HG02970 (cell line): ENCODE data around the gene PRR14.
A peak's percentile ranks its signal among the peaks of the same experiment; 100 is the strongest.

ENCODE experiments used
- ATAC-seq: cut with Tn5 transposase; IDR thresholded peaks from one replicate; pipeline ENCODE4 v1.9.1; 2021; ENCODE audit warnings: mild to moderate bottlenecking, moderate library complexity, moderate number of reproducible peaks; ENCODE audit not compliant: unreplicated experiment, low FRiP score

PRR14 gene

DNA sequence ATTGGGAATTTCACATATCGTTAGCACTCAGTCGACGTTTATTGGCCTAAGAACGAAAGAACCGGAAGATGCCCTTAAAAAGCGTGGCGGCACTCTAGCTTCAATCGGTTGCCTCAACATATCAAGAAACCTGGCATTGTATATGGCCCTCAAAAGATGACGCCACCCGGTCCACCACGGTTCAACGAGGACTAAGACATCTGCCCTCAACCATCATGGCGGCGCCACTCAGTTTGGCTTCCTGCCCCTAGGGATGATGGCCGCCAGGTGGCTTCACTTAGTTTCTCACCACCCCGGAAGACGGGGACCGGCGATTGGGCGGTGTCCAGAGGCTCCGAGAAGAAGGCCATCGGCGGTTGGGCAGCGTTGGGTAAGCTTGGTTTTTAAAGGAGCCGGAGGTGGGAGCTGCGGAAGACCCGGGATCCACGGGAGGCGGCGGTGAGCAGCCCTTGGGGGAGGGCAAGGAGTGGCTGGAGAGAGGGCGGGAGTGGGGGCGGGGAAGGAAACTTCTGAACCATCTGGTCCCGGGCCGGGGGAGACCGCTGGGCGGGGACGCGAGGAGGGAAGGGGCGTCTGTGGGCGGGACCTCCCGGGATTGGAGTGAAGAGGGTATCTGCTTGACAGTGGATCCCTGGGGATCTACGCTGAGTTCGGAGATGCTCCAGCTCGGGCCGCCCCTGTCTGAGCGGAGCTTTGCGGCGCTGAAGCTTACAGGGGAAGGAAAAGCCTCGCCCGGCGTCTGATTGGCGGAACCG is at the start of gene PRR14:
Gene PRR14, plus strand, starts transcription at position 592 of the 755 bp plus-strand sequence. CDS start 686 bp downstream, outside the sequence.
- ATAC-seq: peak; percentile 57

DNA sequence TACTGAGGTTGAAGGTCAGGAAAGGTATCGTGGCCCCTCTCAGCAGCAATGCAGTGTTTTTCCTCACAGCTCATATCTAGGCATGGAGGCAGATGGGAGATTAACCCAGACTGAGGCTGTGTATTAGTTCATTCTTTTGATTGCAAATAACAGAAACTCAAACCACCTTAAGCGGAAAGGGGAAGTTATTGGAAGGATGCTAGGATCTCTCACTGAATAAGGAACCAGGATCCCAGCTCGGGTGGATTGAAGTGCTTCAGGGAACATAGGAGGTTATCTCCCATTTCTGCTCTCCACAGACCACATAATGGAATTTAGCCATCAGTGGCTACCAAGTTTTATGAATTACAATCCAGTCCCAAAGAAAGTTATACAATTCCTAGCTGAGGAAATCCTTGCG is 48.8 kb upstream of the PRR14 start:
- no peak for ATAC-seq

- ATAC-seq: no peak
Measured at GRCh38 chr16:30602616-30603277, 48.0 kb upstream of the PRR14 start.

DNA sequence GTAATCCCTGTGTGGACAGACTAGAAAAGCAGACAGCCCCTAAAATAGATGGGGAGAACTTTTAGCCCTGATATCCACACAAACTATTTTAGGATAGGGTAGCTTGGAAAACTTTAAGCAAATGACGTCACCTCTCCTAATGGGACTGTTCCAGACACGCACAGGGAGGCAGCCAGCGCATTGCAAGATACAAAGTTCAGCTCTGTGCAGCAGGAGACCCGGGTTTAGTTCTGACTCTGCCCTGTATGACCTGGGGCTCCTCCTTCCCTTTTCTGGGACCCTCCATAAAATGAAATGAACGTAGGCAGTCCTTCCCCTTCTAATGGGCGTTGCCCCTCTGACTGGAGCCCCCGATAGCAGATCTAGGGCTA is 46.8 kb upstream of the PRR14 start:
- no peak for ATAC-seq

DNA sequence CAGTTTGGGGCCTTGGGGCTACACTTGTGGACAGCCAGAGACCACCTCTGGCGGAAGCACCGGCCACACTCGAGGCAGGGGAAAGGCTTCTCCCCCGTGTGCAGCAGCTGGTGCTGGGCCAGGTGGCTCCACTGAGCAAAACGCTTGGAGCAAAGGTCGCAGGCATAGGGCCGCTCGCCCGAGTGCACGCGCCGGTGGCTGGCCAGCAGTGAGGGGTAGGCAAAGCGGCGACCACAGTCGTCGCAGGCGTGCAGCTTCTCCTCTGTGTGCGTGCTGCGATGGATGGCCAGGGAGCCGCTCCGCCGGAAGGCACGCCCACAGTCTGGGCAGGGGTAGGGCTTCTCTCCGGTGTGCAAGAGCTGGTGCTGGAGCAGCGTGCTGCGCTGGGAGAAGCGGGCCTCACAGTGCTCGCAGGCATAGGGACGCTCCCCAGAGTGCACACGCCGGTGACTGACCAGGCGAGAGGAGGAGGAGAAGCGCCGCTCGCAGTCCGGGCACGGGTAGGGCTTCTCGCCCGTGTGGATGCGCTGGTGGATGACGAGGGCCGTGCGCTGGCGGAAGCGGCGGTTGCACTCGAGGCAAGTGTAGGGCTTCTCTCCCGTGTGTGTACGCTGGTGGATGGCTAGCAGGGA is 46.3 kb upstream of the PRR14 start:
- ATAC-seq: no peak

DNA sequence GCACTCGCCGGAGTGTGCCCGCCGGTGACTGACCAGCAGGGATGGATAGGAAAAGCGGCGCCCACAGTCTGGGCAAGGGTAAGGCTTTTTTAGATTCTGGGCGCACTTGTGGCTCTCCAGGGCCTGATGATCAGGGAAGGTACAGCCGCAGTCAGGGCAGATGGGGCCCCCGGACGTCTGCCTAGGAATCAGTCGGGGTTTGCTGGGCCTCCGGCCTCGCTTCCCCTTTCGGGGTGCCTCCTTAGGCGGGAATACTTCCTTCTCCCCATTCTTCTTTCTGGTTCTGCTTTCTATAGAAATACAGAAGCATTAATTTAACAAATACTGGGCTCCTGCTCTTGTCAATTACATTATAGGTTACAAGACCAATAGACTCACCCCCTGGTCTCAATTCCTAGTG is 45.6 kb upstream of the PRR14 start:
- no peak for ATAC-seq

DNA sequence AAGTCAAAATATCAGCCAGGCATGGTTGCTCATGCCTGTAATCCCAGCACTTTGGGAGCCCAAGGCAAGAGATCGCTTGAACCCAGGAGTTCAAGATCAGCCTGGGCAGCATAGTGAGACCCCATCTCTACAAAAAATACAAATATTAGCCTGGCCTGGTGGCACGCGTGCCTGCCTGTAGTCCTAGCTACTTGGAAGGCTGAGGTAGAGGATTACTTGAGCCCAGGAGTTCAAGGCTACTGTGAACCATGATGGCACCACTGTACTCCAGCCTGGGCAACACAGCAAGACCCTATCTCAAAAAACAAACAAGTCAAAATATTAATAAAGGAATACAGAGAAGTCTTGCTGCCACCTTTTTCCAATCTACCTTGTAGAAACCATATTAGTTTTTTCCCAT is 44.8 kb upstream of the PRR14 start:
- ATAC-seq: no peak

DNA sequence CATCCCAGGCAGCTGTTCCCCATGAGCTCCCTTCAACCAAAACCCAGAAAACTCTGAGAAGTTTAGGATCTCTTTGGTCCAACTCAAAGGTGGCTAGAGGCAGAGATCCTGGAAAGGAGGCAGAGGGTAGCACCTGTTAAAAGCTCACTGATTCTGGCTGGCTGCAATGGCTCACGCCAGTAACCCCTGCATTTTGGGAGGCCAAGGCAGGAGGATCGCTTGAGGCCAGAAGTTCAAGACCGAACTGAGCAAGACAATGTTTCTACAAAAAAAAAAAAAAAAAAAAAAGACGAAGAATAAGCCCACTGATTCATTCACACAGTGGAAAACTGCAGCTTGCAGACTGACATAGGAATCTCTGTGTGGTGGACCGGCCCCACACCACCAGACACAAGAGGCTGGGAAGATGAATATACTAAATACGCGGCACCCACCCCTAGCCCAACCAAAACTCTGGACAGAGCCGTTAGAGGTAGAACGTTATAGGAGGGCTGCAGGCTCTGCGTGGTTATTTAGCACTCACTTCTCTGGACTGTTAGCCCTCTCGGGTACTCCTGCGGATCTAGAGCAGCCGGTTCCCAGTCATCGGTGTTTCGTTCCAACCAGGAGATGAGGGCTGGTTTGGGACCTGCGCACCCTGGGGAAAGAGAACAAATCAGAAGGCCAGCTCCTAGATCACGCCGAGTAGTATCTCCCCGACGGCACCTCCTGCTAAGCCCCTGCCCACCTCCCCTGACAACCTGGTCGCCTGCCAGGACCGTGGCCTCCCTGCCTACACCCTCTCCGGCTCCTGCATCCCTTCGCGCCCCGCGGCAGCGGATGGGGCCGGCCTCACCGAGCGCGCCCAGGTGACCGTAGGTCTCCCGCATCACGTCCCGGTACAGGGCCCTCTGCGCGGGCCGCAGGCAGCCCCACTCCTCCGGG is 41.5 kb upstream of the PRR14 start:
- ATAC-seq: no peak

GRCh38 chr16:30609926-30610839 is 40.6 kb upstream of the PRR14 start, which contains the start of gene ZNF689:
Gene ZNF689, minus strand, starts transcription at chr16:30610389. Its CDS starts 348 bp downstream, at chr16:30610041.
- ATAC-seq: peak; percentile 73

GRCh38 chr16:30615358-30616091 is 35.2 kb upstream of the PRR14 start:
- ATAC-seq: no peak

DNA sequence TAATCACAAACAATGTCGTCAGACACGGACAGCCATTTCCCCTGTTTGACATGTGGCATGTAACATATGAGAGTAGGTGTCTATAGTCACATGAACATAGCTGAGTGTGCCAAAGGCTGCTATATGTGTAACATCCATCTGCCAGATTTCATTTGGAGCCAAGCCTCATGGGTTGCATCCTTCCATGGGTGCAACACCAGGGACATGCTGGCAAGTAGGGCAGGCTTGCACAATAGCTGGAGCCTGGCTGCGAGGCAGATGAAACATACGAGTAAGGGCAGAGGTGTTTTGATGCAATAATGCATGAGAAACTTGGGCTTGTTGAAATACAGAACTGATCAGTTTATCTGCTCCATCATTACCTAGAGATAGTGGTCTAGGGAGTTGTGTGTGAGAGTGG is 31.6 kb upstream of the PRR14 start:
- ATAC-seq: no peak

DNA sequence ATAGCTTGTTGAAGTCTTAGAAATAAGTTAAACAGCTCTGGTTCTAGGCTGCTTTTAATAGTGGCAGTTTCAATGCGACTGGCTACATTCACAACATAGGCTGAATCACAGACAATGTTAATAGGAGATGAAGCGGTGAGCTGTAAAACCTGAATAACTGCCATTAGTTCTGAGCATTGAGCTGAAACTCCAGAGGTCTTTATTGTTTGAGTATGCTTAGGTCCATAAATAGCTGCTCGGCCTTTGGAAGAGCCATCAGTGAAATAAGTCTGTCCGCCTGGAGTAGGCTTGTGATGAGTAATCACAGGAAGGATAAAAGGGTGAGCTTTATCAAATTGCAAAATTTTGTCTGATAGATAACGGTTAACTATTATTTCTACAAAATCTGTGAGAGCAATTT is 31.1 kb upstream of the PRR14 start:
- no peak for ATAC-seq

GRCh38 chr16:30620169-30620568 is 30.6 kb upstream of the PRR14 start:
- ATAC-seq: no peak

DNA sequence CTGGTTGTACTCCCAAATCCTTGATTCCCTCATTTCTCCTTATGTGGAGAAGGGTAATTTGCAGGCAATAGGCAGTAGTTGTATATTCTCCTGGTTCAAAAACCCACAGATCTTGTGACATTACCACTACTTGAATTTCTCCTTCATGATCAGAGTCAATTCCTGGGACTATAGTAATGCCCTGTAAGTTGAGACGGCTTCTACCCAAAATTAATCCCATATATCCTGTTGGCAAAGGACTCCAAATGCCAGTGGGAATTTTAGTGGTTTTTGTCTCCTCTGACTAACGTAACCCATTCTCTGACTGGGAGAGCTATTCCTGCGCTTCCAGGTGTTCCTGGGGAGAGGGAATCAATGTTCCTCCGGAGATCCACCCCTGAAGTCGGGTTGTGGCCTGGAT is 29.0 kb upstream of the PRR14 start:
- ATAC-seq: no peak

- ATAC-seq: no peak
Measured at GRCh38 chr16:30622455-30623032, 28.2 kb upstream of the PRR14 start.

DNA sequence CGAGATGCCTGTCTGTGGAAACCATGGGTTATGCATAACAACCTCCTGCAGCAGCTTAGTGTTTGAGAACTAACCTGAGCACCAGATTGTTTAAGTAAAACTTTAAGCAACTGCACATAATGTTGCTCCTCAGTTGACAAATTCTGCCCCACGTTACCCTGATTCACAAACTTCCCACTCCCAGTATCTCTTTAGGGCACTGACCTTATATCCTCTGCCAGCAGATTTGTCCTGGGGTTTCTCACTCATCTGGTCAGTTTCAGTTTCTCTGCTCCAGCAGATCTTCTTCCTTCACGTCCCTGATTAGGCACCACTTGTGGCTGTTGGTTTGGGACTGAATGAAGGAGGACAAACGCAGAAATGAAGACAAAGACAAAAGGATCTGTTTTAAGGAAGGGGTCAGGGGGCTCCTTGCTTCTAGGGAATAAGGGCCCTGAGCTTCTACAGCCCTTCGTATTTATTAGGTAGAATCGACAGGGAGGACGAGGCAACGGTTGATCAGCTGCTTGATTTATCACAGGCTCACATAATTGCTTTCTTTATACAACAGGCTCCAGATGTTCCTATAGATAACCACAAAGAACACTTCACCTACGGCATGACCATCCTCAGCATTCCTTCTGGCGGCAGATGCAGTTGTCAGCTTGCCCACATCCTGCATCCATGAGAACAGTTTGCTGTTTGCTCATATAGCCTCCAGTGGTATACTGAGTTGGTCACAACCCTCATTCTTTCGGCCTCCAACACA is 27.1 kb upstream of the PRR14 start:
- no peak for ATAC-seq

GRCh38 chr16:30626236-30626635 is 24.5 kb upstream of the PRR14 start:
- no peak for ATAC-seq
